ENCODE data around the gene HBS1L. TPM values are rescaled to one million over a fixed set of nuclear protein-coding genes. Genes with fewer than 3 reads are reported as not detected.

Gene HBS1L
- polyA plus RNA-seq, 1 donor from 2014 or later = 103 TPM

GRCh38 chr6:135087803-135088202 lies 33.2 kb upstream of the HBS1L start:
- Histone ChIP-seq H3K27me3 (ENCODE audit: insufficient read depth, low read depth, low read length) (no peaks in the 10 kb centered on the region), H3K36me3 (ENCODE audit: insufficient read depth, low read length) (no peaks in the 10 kb centered on the region), H3K79me2 (replicated peaks; ENCODE audit: insufficient read depth, low read length) (no peaks in the 10 kb centered on the region), H3K9me3 (ENCODE audit: low read length) (no peaks in the 10 kb centered on the region), H3K9ac (ENCODE audit: low read length) (no peak overlapping the region), H3F3A (ENCODE audit: insufficient read depth, low read length, poor library complexity, severe bottlenecking) (no peaks in the 10 kb centered on the region), H3K27ac (ENCODE audit: low read length) (no peak overlapping the region), H4K20me1 (ENCODE audit: insufficient read depth) (no peaks in the 10 kb centered on the region), H2AFZ (ENCODE audit: low read depth, low read length) (no peak overlapping the region), H3K4me2 (ENCODE audit: low read length) (no peak overlapping the region), H3K4me3 (ENCODE audit: low read length) (no peak overlapping the region), H3K9me2 (ENCODE audit: insufficient read depth, low read length) (no peaks in the 10 kb centered on the region)
- no peak for TF ChIP-seq EP300 (conservative IDR thresholded peaks at IDR 0.05; ENCODE audit: poor library complexity, severe bottlenecking)

DNA sequence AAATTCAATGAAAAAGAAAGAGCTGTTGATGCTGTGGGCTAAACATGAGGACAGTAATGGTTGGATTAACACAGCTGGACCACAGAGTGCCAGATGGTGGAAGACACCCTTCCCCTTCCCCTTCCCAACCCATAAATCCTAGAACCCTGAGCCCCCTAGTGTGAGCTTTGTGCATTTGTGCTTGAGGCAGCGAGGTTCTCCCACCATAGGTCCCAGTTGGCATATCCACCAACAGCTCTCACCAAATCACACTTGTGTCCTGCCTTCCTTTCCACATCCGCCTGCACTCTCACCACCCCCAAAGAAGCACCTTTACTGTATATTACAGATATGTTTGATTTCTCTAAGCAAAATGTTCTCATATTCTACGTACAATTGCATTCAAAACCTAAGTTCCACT lies 32.8 kb upstream of the HBS1L start:
- Histone ChIP-seq H3K9me2 (ENCODE audit: insufficient read depth, low read length) (no peaks in the 10 kb centered on the region), H2AFZ (ENCODE audit: low read depth, low read length) (no peak overlapping the region), H3K4me2 (ENCODE audit: low read length) (no peak overlapping the region), H3K4me3 (ENCODE audit: low read length) (no peak overlapping the region), H3K36me3 (ENCODE audit: insufficient read depth, low read length) (no peaks in the 10 kb centered on the region), H4K20me1 (ENCODE audit: insufficient read depth) (no peaks in the 10 kb centered on the region), H3K79me2 (replicated peaks; ENCODE audit: insufficient read depth, low read length) (no peaks in the 10 kb centered on the region), H3K27ac (ENCODE audit: low read length) (no peak overlapping the region), H3K9me3 (ENCODE audit: low read length) (no peaks in the 10 kb centered on the region), H3K27me3 (ENCODE audit: insufficient read depth, low read depth, low read length) (no peaks in the 10 kb centered on the region), H3K9ac (ENCODE audit: low read length) (no peak overlapping the region), H3F3A (ENCODE audit: insufficient read depth, low read length, poor library complexity, severe bottlenecking) (no peaks in the 10 kb centered on the region)
- TF ChIP-seq TAF1 (IDR thresholded peaks at IDR 0.05; ENCODE audit: low read depth) = no peak

GRCh38 chr6:135086414-135086764 lies 31.8 kb upstream of the HBS1L start:
- Histone ChIP-seq H3K36me3 (ENCODE audit: insufficient read depth, low read length) (no peaks in the 10 kb centered on the region), H3F3A (ENCODE audit: insufficient read depth, low read length, poor library complexity, severe bottlenecking) (no peaks in the 10 kb centered on the region), H3K4me2 (ENCODE audit: low read length) (no peak overlapping the region), H3K9ac (ENCODE audit: low read length) (no peak overlapping the region), H3K9me3 (ENCODE audit: low read length) (no peaks in the 10 kb centered on the region), H3K79me2 (replicated peaks; ENCODE audit: insufficient read depth, low read length) (no peaks in the 10 kb centered on the region), H3K27me3 (ENCODE audit: insufficient read depth, low read depth, low read length) (no peaks in the 10 kb centered on the region), H3K27ac (ENCODE audit: low read length) (no peak overlapping the region), H4K20me1 (ENCODE audit: insufficient read depth) (no peaks in the 10 kb centered on the region), H2AFZ (ENCODE audit: low read depth, low read length) (no peak overlapping the region), H3K9me2 (ENCODE audit: insufficient read depth, low read length) (no peaks in the 10 kb centered on the region), H3K4me3 (ENCODE audit: low read length) (no peak overlapping the region)
- TF ChIP-seq EZH2 (IDR thresholded peaks at IDR 0.05; ENCODE audit: borderline replicate concordance, insufficient read depth, low read length, poor library complexity, severe bottlenecking) (no peak), RAD21 (conservative IDR thresholded peaks at IDR 0.05) (no peak), MXI1 (conservative IDR thresholded peaks at IDR 0.05; ENCODE audit: poor library complexity, severe bottlenecking) (no peak), POLR2AphosphoS5 (IDR thresholded peaks at IDR 0.05) (no peak), TAF1 (IDR thresholded peaks at IDR 0.05; ENCODE audit: low read depth) (no peak)
- TF ChIP-seq, protein P1, sequence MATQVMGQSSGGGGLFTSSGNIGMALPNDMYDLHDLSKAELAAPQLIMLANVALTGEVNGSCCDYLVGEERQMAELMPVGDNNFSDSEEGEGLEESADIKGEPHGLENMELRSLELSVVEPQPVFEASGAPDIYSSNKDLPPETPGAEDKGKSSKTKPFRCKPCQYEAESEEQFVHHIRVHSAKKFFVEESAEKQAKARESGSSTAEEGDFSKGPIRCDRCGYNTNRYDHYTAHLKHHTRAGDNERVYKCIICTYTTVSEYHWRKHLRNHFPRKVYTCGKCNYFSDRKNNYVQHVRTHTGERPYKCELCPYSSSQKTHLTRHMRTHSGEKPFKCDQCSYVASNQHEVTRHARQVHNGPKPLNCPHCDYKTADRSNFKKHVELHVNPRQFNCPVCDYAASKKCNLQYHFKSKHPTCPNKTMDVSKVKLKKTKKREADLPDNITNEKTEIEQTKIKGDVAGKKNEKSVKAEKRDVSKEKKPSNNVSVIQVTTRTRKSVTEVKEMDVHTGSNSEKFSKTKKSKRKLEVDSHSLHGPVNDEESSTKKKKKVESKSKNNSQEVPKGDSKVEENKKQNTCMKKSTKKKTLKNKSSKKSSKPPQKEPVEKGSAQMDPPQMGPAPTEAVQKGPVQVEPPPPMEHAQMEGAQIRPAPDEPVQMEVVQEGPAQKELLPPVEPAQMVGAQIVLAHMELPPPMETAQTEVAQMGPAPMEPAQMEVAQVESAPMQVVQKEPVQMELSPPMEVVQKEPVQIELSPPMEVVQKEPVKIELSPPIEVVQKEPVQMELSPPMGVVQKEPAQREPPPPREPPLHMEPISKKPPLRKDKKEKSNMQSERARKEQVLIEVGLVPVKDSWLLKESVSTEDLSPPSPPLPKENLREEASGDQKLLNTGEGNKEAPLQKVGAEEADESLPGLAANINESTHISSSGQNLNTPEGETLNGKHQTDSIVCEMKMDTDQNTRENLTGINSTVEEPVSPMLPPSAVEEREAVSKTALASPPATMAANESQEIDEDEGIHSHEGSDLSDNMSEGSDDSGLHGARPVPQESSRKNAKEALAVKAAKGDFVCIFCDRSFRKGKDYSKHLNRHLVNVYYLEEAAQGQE (IDR thresholded peaks at IDR 0.05; ENCODE audit: borderline replicate concordance) = no peak
